PC-3 (cell line): ENCODE data around the gene DAB1.

ENCODE experiments used
- CTCF ChIP-seq: fragments of 300-600 bp; sonication (generic); conservative IDR thresholded peaks from 2 replicates; pipeline ENCODE4 v1.5.1; 2017; ENCODE audit warnings: antibody characterized with exemption, low read depth, mild to moderate bottlenecking, low read length
- EZH2phosphoT487 ChIP-seq: fragments of 300-600 bp; sonication (generic); IDR thresholded peaks from 2 replicates; pipeline ENCODE4 v1.6.1; 2018; ENCODE audit warnings: mild to moderate bottlenecking, antibody characterized with exemption, low read length, borderline replicate concordance

DNA sequence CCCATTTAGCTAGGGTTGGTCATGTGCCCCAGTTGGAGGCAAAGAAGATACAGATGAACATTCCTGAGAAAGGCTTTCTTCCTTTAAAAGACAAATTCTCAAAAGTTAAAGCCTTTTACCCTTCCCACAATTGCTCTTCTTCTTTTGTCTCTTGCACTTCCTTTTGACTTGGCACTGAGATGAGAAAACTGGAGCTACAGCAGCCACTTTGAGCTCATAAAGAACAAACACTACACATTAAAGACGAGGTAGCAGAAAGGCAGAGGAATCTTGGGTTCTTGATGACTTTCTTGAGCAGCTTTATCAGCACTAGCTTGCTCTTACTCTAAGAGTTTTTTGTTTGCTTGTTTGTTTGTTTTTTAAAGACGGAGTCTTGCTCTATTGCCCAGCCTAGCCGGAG lies 92.2 kb downstream of the DAB1 start:
- TF ChIP-seq CTCF (no peak), EZH2phosphoT487 (no peak)
